PC-9 (cell line): ENCODE data around the gene RDH11.
"Not testable (repeated sequence)": the region's sequence is repeated elsewhere in the genome, so short reads cannot be mapped to it uniquely, and the experiment has no call there.

Experiments used
- EZH2 ChIP-seq: fragments of 200-600 bp; sonication (generic); IDR thresholded peaks from 2 replicates; pipeline ENCODE4 v1.8.0; 2017; ENCODE audit warnings: antibody characterized with exemption, low read depth
- TF ChIP-seq, protein P1 (sequence below): fragments of 200-600 bp; sonication (generic); conservative IDR thresholded peaks from 2 replicates; pipeline ENCODE4 v1.6.1; 2017; ENCODE audit warnings: mixed run types, antibody characterized with exemption, mild to moderate bottlenecking, moderate library complexity

DNA sequence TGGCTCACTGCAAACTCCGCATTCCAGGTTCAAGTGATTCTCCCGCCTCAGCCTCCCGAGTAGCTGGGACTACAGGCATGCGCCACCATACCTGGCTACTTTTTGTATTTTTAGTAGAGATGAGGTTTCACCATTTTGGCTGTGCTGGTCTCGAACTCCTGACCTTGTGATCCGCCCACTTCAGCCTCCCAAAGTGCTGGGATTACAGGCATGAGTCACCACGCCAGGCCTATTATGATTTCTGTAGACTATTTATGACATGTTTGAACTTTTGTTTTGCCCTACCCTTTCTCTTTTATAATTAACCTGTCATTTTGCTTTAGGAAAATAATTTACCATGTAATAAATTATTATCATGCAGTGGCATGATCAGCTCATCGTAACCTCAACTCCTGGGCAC, 5.9 kb upstream of the RDH11 start, which contains the start of gene RDH12:
- TF ChIP-seq EZH2 = not testable (repeated sequence)
- TF ChIP-seq, protein P1, sequence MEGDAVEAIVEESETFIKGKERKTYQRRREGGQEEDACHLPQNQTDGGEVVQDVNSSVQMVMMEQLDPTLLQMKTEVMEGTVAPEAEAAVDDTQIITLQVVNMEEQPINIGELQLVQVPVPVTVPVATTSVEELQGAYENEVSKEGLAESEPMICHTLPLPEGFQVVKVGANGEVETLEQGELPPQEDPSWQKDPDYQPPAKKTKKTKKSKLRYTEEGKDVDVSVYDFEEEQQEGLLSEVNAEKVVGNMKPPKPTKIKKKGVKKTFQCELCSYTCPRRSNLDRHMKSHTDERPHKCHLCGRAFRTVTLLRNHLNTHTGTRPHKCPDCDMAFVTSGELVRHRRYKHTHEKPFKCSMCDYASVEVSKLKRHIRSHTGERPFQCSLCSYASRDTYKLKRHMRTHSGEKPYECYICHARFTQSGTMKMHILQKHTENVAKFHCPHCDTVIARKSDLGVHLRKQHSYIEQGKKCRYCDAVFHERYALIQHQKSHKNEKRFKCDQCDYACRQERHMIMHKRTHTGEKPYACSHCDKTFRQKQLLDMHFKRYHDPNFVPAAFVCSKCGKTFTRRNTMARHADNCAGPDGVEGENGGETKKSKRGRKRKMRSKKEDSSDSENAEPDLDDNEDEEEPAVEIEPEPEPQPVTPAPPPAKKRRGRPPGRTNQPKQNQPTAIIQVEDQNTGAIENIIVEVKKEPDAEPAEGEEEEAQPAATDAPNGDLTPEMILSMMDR = not testable (repeated sequence)
